ENCODE results near the gene SPON2.
"Not testable (repeated sequence)": the region's sequence is repeated elsewhere in the genome, so short reads cannot be mapped to it uniquely, and the experiment has no call there.

The SPON2 gene

DNA sequence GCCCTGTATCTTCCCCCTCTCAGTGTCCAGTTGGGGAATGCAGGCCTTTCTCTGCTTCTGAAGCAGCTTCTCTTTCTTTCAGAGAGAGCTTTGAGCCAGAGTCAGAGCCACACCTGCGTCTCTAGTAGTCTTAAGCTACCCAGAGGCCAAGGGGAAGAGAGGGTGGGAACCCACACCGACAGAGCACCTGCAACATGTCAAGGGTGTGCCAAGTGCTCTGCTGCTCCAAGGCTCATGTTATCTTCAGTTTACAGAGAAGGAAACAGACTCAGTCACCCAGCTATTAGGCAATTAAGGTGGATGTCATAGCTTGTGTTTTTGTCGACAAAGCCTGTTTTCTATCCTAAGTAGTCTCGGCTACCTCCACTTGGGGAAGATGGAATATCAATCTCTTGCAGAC, 36.3 kb downstream of the SPON2 start:
- no peak for DNase-seq

DNA sequence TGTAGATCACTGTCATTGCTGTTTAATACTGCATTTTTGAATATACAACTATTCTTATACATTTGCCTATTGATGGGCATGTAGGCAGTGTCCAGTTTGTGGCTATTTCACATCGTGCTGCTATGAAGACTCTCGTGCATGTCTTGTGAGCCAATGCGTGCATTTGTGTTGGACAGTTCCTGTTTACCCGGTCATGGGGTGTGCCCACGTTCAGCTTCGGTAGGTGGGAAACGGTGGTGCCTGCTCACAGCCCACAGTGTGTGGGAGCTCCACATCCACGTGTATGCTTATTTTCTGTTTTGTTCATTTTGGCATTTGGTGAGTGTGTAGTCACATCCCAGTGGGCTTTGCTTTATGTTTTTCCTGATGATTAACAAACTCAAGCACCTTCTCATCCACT, 39.4 kb downstream of the SPON2 start:
- DNase-seq: no peak

DNA sequence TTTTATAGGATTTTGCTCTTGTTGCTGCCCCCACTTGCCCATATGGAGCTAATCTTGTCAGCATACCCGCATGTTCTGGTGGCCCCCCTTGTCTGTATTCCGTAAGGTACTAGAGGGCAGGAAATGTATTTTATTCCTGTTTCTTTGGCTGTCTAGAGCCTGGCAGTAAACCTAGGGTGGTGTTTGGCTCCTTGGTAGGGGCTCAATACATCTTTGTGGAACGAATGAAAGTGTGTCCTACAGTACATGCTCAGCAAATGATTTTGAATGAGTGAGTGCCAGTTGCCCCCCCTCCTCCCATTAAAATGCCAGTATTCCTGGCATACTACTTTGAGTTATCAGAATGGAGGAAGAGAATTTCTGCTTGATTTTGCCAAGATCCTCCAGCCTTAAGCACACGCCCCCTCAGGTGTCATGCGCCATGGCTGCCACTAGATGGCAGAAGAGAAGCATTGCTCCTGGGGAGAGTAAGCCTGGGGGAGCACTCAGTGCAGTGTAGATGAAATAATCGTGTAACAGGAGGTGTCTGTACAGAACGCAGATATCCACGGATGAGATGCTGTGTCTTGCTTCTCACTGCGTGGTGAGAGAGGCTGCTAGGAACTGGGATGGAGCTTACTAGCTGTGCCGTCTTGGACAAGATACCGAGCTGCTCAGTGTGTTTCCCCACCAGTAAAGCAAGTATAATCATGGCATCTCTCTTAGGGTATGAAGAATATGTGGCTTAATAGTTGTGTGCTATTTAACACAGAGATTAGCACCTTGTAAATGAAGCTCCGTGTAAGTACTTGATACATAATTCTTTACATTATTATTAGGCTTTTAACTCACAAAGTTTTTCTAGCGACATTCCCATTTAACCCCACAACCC, 41.8 kb downstream of the SPON2 start:
- peak; percentile 85 for DNase-seq

DNA sequence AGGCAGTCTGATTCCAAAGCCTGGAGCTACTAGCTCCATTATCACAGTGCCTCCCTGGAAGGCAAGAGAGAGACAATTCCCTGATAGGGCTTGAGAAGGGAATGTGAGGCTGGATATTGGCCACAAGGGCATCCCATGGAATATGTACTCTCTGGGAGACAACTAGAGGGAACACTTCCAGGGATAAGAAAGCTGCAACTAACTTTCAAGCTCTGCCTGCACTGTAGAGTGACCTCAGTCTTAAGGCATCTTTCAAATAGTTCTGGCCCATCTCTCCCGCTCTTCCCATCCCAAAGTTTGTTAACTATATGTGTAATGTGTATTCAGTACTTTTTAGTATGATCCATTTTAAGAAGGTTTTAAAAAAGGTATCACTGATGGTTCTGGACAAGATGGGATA, 45.9 kb downstream of the SPON2 start:
- DNase-seq: no peak

DNA sequence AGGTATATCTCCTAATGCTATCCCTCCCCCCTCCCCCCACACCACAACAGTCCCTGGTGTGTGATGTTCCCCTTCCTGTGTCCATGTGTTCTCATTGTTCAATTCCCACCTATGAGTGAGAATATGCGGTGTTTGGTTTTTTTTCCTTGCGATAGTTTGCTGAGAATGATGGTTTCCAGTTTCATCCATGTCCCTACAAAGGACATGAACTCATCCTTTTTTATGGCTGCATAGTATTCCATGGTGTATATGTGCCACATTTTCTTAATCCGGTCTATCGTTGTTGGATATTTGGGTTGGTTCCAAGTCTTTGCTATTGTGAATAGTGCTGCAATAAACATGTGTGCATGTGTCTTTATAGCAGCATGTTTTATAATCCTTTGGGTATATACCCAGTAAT, 46.9 kb downstream of the SPON2 start:
- DNase-seq: not testable (repeated sequence)

DNA sequence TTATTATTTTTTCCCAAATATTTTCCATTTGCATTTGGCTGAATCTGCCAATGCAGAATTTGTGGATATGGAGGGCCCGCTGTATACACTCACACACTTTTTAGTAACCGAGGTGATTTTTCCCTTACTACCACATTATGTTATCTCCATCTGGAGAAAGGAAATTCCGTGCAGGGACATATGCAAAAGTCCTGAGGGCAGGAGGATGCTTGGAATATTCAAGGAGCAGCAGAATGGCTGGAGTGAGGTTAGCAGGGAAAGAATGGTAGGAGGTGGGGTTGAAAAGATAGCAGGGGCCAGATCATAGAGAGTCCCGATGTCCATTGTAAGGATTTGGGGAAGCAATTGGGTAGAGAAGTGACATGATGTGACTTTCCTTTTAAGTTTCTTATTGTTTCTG, 47.6 kb downstream of the SPON2 start:
- DNase-seq: no peak

DNA sequence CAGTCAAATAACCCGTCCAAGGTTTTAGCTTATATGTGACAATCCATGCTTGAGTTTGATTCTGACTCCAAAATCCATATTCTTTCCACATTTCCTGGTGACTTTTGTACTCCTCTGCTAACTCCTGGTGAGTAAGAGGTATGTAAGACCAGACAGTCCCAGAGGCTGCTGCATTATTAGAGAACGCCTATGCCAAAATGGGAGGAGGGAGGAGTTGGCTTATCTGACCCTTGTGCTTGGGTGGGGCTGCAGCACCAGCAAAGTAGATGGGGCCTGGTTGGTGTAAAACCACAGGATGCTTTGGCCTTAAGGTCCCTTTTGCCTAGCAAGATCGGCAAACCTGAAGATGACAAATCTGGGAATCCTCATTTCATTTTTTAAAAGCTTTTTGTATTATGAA, 49.9 kb downstream of the SPON2 start:
- no peak for DNase-seq
